ENCODE measurements around the gene AHNAK.
"Not testable (repeated sequence)": the region's sequence is repeated elsewhere in the genome, so short reads cannot be mapped to it uniquely, and the experiment has no call there.

GRCh38 chr11:62499311-62499943, 47.2 kb downstream of the AHNAK start:
- TF ChIP-seq CTCF (IDR thresholded peaks at IDR 0.05; ENCODE audit: extremely low read depth in 1 of 2, insufficient read depth in 1 of 2, low read depth in 1 of 2, low read length in 2 of 2); POLR2A (IDR thresholded peaks at IDR 0.05; ENCODE audit: low read depth, low read length); EZH2 (IDR thresholded peaks at IDR 0.05; ENCODE audit: borderline replicate concordance, low read depth, low read length, severe bottlenecking); JUN (IDR thresholded peaks at IDR 0.05; ENCODE audit: borderline replicate concordance, insufficient read depth, insufficient read length, low read depth); POLR2AphosphoS5 (IDR thresholded peaks at IDR 0.05; ENCODE audit: insufficient read depth, low read depth, low read length); MYC (IDR thresholded peaks at IDR 0.05; ENCODE audit: low read depth, low read length); MAX (IDR thresholded peaks at IDR 0.05; ENCODE audit: insufficient read depth, insufficient read length): not testable (repeated sequence)
- TF ChIP-seq FOS (IDR thresholded peaks at IDR 0.05; ENCODE audit: borderline replicate concordance, insufficient read depth, low read length) (peak; percentile 34), GATA2 (IDR thresholded peaks at IDR 0.05; ENCODE audit: insufficient read depth, insufficient read length, low read depth, low read length) (peak; percentile 50)
